Activated naive CD8-positive, alpha-beta T cell (primary cell): ENCODE data around the gene TMEM174.
"Not testable (repeated sequence)": the region's sequence is repeated elsewhere in the genome, so short reads cannot be mapped to it uniquely, and the experiment has no call there.

Experiments
- H3K27ac Mint-ChIP-seq: one replicate; pipeline ENCODE4 v1.8.0; 2021; ENCODE audit warnings: mixed read lengths
- H3K27me3 Mint-ChIP-seq: one replicate; pipeline ENCODE4 v1.8.0; 2021; ENCODE audit warnings: mixed read lengths
- H3K36me3 Mint-ChIP-seq: one replicate; pipeline ENCODE4 v1.8.0; 2021; ENCODE audit warnings: mixed read lengths
- H3K4me1 Mint-ChIP-seq: one replicate; pipeline ENCODE4 v1.8.0; 2021; ENCODE audit warnings: low read depth, mixed read lengths
- H3K4me3 Mint-ChIP-seq: one replicate; pipeline ENCODE4 v1.8.0; 2021; ENCODE audit warnings: mild to moderate bottlenecking, mixed read lengths
- H3K9me3 Mint-ChIP-seq: one replicate; pipeline ENCODE4 v1.8.0; 2021; ENCODE audit warnings: low read depth, mixed read lengths

Gene TMEM174

GRCh38 chr5:73218552-73219171 is 45.7 kb downstream of the TMEM174 start:
- Mint-ChIP-seq H3K27ac (no peak overlapping the region), H3K4me3 (no peak overlapping the region), H3K36me3 (no peaks in the 10 kb centered on the region), H3K4me1 (peaks cover 7% of the 10 kb centered on the region), H3K27me3 (peaks cover 33% of the 10 kb centered on the region), H3K9me3 (no peaks in the 10 kb centered on the region)

DNA sequence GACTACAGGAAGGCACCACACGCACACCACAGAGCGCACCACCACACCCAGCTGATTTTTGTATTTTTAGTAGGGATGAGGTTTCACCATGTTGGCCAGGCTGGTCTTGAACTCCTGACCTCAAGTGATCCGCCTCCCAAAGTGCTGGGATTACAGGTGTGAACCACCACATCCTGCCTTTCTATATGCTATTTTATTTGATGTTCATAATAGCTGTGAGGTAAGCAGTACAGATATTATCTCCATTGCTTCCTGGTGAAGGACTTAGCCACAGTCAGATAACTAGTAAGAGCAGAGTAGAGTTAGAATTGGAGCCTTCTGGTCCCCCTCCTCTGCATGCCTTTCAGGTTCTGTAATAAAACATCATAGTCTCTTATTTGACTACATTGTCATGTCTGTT is 46.3 kb downstream of the TMEM174 start:
- H3K9me3 Mint-ChIP-seq, H3K36me3 Mint-ChIP-seq, H3K4me1 Mint-ChIP-seq, H3K27ac Mint-ChIP-seq, H3K4me3 Mint-ChIP-seq: not testable (repeated sequence)
- H3K27me3 Mint-ChIP-seq, result peaks cover 34% of the 10 kb centered on the region

DNA sequence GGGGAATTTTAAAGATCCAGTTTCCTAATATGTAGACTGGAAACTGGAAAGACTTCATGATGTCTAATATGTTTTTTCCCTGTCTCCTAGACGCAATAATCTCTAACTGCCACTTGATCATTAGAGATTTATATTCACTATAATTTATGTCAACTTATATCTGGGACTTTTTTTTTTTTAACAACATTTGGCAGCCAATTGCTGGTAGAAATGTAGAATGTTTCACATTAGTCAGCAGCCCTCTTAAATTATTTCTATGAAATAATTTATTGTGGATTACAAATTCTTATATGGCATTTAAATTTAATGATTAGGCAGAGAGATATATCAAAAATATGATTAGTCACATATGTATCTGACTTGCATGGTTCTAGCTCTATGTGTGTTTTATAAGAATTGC is 48.2 kb downstream of the TMEM174 start:
- no peaks in the 10 kb centered on the region for H3K4me1 Mint-ChIP-seq
- no peaks in the 10 kb centered on the region for H3K36me3 Mint-ChIP-seq
- no peak overlapping the region for H3K4me3 Mint-ChIP-seq
- H3K27me3 Mint-ChIP-seq, result peaks cover 37% of the 10 kb centered on the region
- H3K9me3 Mint-ChIP-seq, result no peaks in the 10 kb centered on the region
- no peak overlapping the region for H3K27ac Mint-ChIP-seq

DNA sequence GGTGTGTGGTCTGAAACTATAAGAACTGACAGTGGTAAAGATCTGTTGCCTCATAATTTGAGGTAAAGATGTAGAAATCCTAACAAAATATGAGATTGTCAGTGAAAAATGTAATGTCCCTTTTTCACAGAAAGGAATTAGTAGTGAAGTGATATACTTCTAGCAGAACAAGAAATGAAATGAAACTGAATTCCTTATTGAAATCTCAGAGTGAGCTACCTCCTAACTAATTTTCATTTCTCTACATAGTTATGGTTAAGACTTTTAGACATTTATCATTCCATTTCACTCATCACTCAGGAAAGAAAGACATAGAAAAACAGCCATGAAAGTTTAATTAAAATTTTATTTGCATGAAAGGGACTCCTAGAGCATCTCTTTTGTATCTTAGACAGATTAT is 48.7 kb downstream of the TMEM174 start:
- no peaks in the 10 kb centered on the region for H3K4me1 Mint-ChIP-seq
- no peak overlapping the region for H3K4me3 Mint-ChIP-seq
- H3K27me3 Mint-ChIP-seq, result peaks cover 38% of the 10 kb centered on the region
- H3K27ac Mint-ChIP-seq, result no peak overlapping the region
- H3K36me3 Mint-ChIP-seq, result no peaks in the 10 kb centered on the region
- no peaks in the 10 kb centered on the region for H3K9me3 Mint-ChIP-seq

- H3K27me3 Mint-ChIP-seq, result peaks cover 41% of the 10 kb centered on the region
These were observed 49.2 kb downstream of the TMEM174 start for GRCh38 chr5:73222173-73222572.

More at GRCh38 chr5:73222173-73222572, 49.2 kb downstream of the TMEM174 start:
- Mint-ChIP-seq H3K27ac (no peak overlapping the region), H3K36me3 (no peaks in the 10 kb centered on the region), H3K4me3 (no peak overlapping the region), H3K9me3 (no peaks in the 10 kb centered on the region), H3K4me1 (no peaks in the 10 kb centered on the region)
